ENCODE data around the gene CLEC11A.
"Not testable (repeated sequence)": the region's sequence is repeated elsewhere in the genome, so short reads cannot be mapped to it uniquely, and the experiment has no call there.

CLEC11A gene

GRCh38 chr19:50768277-50768676, 45.1 kb downstream of the CLEC11A start:
- H3K36me3 ChIP-seq (ENCODE audit: control insufficient read depth, insufficient read depth, low read length) = no peaks in the 10 kb centered on the region
- no peaks in the 10 kb centered on the region for H3K27me3 ChIP-seq (ENCODE audit: control insufficient read depth, insufficient read depth, low read length)
- H3K4me1 ChIP-seq (ENCODE audit: control insufficient read depth, insufficient read depth, low read length) = no peaks in the 10 kb centered on the region
- H3K9me3 ChIP-seq (ENCODE audit: control insufficient read depth, insufficient read depth, low read length) = no peaks in the 10 kb centered on the region
- no peak overlapping the region for H3K9ac ChIP-seq (ENCODE audit: low read depth, low read length)
- no peak overlapping the region for H3K4me3 ChIP-seq (ENCODE audit: low read depth, low read length)

- H3K4me3 ChIP-seq (ENCODE audit: low read depth, low read length); H3K9me3 ChIP-seq (ENCODE audit: control insufficient read depth, insufficient read depth, low read length); H3K4me1 ChIP-seq (ENCODE audit: control insufficient read depth, insufficient read depth, low read length); H3K9ac ChIP-seq (ENCODE audit: low read depth, low read length); H3K27me3 ChIP-seq (ENCODE audit: control insufficient read depth, insufficient read depth, low read length); H3K36me3 ChIP-seq (ENCODE audit: control insufficient read depth, insufficient read depth, low read length): not testable (repeated sequence)
These were observed 47.0 kb downstream of the CLEC11A start, which contains the start of gene GPR32 for GRCh38 chr19:50770164-50770563. Gene GPR32 (plus strand): TSS chr19:50770464. CDS start chr19:50770601, 137 bp downstream.

- H3K27me3 ChIP-seq (ENCODE audit: control insufficient read depth, insufficient read depth, low read length) = peaks cover 12% of the 10 kb centered on the region
- H3K4me1 ChIP-seq (ENCODE audit: control insufficient read depth, insufficient read depth, low read length) = no peaks in the 10 kb centered on the region
- H3K9me3 ChIP-seq (ENCODE audit: control insufficient read depth, insufficient read depth, low read length) = no peaks in the 10 kb centered on the region
- no peaks in the 10 kb centered on the region for H3K36me3 ChIP-seq (ENCODE audit: control insufficient read depth, insufficient read depth, low read length)
- no peak overlapping the region for H3K4me3 ChIP-seq (ENCODE audit: low read depth, low read length)
- H3K9ac ChIP-seq (ENCODE audit: low read depth, low read length) = no peak overlapping the region
These were observed 47.7 kb downstream of the CLEC11A start for GRCh38 chr19:50770888-50771287.

GRCh38 chr19:50772476-50772875, 49.3 kb downstream of the CLEC11A start:
- H3K36me3 ChIP-seq (ENCODE audit: control insufficient read depth, insufficient read depth, low read length) = no peaks in the 10 kb centered on the region
- H3K9ac ChIP-seq (ENCODE audit: low read depth, low read length) = no peak overlapping the region
- no peaks in the 10 kb centered on the region for H3K9me3 ChIP-seq (ENCODE audit: control insufficient read depth, insufficient read depth, low read length)
- no peaks in the 10 kb centered on the region for H3K4me1 ChIP-seq (ENCODE audit: control insufficient read depth, insufficient read depth, low read length)
- H3K4me3 ChIP-seq (ENCODE audit: low read depth, low read length) = no peak overlapping the region
- peaks cover 25% of the 10 kb centered on the region for H3K27me3 ChIP-seq (ENCODE audit: control insufficient read depth, insufficient read depth, low read length)

- not testable (repeated sequence) for H3K4me1 ChIP-seq (ENCODE audit: control insufficient read depth, insufficient read depth, low read length); H3K9me3 ChIP-seq (ENCODE audit: control insufficient read depth, insufficient read depth, low read length)
- peaks cover 30% of the 10 kb centered on the region for H3K27me3 ChIP-seq (ENCODE audit: control insufficient read depth, insufficient read depth, low read length)
These were observed 49.7 kb downstream of the CLEC11A start for GRCh38 chr19:50772912-50773311.

GRCh38 chr19:50773454-50773853, 50.3 kb downstream of the CLEC11A start:
- H3K4me3 ChIP-seq (ENCODE audit: low read depth, low read length); H3K36me3 ChIP-seq (ENCODE audit: control insufficient read depth, insufficient read depth, low read length); H3K4me1 ChIP-seq (ENCODE audit: control insufficient read depth, insufficient read depth, low read length); H3K9ac ChIP-seq (ENCODE audit: low read depth, low read length); H3K9me3 ChIP-seq (ENCODE audit: control insufficient read depth, insufficient read depth, low read length): not testable (repeated sequence)
- peaks cover 35% of the 10 kb centered on the region for H3K27me3 ChIP-seq (ENCODE audit: control insufficient read depth, insufficient read depth, low read length)

More at GRCh38 chr19:50772912-50773311, 49.7 kb downstream of the CLEC11A start:
- H3K9ac ChIP-seq (ENCODE audit: low read depth, low read length); H3K4me3 ChIP-seq (ENCODE audit: low read depth, low read length); H3K36me3 ChIP-seq (ENCODE audit: control insufficient read depth, insufficient read depth, low read length): not testable (repeated sequence)
